Retina (tissue), 1 donor: Measurements from ENCODE around the gene DHPS.
"Not testable (repeated sequence)": the region's sequence is repeated elsewhere in the genome, so short reads cannot be mapped to it uniquely, and the experiment has no call there.

Experiments used
- DNase-seq: peaks from one replicate; pipeline ENCODE4 v3.0.0-alpha.2; 2016

The DHPS gene

GRCh38 chr19:12670159-12670928, 11.3 kb downstream of the DHPS start:
- DNase-seq = no peak

DNA sequence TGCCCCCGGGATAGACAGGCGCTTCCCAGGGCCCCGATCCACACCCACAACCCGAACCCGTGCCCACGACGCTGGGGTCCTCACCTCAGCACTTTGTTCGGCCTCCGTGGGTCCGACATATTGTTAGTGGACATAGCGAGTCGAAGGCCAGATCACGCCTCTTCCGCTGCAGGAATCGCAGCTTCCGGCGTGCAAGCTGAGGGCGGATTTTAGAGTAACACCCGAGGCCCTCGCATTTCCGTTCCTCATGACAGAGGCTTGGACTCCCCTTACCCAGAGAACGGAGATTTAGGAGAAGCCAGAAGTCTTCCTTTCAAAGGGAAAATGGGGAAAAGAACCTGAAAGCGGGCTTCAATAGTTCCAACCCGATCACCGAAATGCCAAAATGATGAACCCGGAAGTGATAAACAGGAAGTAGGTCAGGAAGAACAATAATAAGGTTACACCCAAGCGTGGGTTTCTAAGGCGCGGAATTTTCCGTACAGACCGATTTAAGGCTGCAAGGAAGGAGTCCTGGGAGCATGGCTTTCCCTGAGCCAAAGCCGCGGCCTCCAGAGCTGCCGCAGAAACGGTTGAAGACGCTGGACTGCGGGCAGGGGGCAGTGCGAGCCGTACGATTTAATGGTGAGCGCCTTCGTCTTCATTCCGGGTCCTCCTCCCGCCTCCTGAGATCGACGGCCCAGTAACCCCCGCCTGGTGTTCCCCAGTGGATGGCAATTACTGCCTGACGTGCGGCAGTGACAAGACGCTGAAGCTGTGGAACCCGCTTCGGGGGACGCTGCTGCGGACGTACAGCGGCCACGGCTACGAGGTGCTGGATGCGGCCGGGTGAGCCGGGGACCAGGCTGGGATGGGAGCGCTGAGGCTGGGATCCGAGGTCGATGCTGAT, 12.2 kb downstream of the DHPS start:
- DNase-seq = peak; percentile 97

DNA sequence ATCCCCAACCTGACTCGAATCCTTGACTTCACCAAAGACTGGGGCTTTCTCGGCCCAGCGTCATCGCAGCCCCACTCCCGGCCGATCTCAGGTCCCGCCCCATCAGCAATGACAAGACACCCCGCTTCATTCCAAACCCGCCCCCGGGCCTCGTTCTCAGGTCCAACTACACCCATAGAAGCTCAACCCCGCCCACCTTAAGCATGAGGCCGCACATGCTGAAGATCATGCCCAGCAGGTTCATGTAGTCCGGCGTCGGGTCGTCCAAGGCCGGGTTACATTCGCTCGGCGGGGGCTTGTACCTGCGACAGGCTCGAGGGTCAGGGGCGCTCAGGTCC, 12.8 kb downstream of the DHPS start:
- no peak for DNase-seq

DNA sequence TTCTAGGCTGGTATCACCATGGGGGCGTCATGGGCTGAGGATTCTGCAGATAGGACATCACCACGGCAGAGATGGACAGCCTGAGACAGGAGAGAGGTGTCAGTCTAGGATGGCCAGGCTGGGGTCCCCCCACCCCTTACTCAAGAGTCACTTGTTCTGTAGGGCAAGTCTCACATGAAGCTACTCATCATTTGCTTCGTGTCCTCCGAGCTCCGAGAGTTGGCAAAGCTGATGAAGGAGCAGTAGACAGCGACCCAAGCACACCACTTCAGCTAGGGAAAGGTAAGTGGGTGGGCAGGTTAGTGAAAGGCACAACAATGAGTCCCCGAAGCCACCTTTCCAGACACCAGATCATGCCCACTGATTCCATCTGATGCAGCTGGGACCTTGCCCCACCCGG, 13.3 kb downstream of the DHPS start:
- DNase-seq = no peak

GRCh38 chr19:12667731-12668302, 13.9 kb downstream of the DHPS start:
- DNase-seq = no peak

DNA sequence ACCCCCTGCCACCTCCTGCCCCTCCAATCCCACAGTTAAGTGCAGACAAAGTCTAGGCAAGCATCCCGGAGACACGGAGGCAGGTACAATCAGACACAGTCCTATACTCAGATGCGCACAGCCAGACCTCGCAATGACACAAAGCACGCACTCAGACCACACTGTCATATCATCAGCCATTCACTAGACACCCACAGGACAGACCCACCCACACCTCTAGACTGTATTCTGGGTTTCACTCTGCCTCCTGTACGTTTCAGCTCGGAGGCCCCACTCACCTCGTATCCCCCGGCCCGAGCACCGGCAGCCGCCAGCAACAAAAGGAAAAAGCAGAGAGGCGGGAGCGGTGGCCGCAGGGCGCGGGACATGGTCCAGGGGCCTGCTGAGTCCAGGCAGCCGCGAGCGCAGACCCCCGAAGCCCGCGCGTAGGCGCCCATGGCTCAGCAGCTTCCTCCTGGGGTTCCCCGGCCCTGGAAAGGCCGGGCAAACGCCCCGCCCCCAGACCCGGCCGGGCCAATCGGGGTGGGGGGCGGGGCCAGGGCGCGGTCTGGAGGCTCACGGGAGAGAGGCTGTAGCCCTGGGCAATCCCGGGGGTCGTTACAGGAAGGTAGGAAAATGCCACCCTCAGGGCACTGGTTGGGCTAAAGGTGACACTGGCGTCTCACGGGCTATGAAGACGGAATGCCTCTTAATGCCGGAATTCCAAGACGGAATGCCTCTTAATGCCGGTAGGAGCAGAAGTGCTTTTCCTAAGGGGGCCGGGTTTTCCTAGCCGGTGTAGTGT, 15.2 kb downstream of the DHPS start, which contains the start of the genes MAN2B1 and WDR83:
Gene MAN2B1 (minus strand): TSS at position 478 of the 784 bp plus-strand sequence. CDS start 41 bp downstream, at position 437.
Gene WDR83 (plus strand): TSS at position 543 of the 784 bp plus-strand sequence. CDS start 2,984 bp downstream, outside the sequence.
- peak; percentile 93 for DNase-seq

DNA sequence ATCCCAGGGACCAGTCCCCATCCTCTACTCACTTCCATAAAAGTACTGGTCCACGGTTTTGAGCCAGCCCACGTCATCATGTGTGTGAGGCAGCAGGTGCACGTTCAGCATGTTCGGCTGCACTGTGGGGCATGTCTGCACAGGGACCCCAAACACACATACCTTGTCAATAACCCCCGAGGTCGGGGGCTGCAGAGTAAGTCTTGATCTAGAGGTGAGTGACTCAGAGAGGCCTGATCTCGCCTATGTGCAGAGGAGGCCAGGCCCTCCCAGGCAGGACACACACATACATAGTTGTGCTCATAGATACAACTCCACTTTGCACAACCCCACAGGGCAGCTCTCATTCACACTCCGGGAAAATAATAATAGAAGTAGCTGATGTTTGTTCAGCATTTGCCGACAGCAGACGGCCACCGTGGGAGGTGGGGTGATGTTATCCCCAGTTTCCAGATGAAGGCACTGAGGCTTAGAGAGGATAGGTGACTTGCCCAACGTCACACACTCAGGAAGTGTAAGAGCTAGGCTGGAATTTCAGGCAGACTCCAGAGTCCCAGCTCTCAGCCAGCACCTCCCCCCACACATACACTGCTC, 15.9 kb downstream of the DHPS start:
- DNase-seq = no peak

DNA sequence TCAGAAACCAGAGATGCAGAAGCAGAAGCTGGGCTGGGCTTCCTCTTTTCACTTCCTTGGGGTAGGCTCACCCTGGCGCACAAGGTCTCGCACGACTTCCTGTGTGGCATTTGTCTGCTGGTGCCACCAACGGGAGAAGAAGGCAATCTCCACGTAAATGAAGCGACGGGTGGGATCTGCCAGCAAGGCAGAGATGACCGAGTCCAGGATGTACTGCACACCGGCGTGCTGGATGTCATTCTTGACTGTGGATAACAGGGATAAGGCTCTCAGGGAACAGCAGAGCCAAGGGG, 16.5 kb downstream of the DHPS start:
- no peak for DNase-seq

DNA sequence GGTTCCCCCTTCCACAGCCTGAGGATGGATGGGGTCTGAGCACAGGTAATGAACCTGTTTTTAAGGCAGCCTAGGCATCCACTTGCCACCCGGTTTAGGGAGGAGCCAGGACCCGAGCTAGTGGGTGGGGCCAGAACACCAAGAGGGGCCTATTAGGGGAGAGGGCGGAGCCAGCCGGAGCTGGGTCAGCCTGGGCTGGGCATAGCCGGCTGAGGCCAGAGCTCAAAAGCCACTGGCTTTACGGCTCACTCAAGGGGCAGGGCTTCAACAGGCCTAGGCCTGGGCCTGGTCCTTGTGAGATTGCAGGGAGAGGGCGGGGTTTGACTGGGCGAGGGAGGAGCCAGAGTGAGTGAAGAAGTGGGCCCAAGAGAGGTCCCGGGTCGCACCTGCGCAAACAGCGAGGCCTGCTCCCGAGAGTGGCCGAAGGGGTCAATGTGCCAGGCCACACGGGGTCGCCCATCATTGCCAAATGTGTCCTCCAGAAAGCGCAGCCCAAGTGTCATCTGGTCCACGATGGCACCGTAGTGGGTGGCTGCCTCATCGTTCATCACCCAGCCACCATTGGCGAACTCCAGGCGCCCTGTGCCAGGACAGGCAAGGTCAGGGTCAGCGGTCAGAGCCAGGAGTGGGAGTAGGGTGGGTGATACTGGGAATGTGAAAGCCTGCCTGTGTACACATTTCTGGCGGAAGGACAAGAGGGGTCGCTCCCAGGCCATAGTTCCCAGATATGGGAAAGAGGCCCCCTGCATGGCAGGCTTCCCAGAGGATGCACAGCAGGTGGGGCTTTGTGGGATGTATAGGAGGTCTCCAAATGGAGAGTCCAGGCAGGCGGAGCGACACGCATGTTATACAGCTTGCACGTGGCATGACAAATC, 17.0 kb downstream of the DHPS start:
- no peak for DNase-seq

DNA sequence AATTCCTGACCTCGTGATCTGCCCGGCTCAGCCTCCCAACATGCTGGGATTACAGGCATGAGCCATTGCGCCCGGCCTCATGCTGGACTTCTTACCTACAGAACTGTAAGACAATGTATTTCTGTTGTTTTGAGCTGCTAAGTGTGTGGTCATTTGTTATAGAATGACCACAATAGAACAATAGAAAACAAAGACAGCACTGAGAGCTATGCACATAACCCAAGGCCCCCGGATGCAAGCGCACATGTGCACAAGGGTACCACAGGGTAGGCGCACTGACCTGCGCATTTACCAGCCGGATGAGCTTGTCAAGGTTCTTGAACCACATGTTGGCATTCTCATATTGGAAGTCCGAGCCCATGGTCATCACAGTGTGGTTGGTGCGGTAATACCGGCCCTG, 20.7 kb downstream of the DHPS start:
- DNase-seq = no peak

DNA sequence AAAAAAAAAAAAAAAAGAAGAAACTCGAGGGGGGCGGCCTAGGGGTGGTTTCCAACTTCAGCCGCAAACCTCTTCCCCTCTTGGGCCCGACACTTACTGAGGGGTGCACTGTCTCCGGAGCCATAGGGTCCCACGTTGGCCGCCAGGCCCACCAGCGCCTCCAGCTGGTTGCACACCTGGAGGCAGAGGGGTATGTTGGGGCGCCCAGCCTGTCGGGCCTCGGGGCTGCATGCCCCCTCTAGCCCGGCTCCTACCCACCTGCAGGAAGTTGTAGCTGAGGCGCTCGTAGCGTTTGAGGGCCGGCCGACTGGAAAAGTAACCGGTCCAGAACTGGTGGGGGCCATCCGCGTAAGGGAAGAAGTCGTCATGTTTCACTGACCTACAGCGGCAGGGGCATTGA, 23.7 kb downstream of the DHPS start:
- DNase-seq = no peak

DNA sequence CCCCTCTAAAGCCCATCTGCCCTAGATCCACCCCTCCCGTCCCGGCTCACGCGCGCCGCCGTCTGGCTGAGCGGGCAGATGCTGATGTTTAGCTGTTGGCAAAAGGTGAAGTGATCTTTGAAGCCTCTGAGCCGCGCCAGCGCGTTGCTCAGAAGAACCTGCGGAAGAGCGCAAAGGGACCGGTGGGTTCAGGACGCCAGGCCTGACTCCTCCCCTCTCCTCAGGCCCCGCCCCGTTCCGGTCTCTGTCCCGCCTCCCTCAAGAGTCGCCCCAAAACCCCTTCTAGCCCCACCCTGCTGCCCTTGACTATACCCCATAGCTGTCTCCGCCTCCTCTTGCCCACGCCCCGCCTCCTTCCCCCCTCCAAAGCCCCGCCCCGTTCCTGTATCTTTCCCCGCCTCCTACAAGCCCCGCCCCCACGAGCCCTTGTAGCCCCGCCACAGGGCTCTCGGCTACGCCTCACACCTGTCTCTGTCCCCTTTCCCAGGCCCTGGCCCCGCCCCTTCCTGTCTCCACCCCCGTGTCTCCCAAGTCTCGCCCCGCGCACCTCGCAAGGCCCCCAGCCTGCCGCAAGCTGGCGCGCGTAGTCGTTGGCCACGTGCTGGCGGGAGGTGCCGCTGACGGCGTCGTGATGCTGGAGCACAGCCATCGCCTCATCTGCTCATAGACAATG, 24.6 kb downstream of the DHPS start:
- no peak for DNase-seq

DNA sequence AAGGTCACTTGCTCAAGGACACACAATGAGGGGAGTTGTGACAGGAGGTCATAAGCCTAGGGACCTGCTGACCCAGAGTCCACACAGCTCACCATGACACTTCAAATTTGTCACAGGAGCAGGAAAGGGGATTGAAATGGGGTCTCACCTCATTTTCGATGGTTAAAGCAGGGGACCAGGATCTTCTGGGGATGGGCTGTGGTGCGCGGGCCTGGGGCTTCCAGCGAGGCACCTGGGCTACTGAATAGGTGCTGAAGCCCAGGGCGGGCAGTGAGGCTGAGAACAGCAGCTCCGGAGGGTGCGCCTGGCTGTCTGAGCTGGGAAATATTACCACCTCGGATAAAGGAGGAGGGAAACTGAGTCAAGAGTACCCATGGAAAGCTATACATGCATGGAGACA, 26.1 kb downstream of the DHPS start:
- DNase-seq = no peak

DNA sequence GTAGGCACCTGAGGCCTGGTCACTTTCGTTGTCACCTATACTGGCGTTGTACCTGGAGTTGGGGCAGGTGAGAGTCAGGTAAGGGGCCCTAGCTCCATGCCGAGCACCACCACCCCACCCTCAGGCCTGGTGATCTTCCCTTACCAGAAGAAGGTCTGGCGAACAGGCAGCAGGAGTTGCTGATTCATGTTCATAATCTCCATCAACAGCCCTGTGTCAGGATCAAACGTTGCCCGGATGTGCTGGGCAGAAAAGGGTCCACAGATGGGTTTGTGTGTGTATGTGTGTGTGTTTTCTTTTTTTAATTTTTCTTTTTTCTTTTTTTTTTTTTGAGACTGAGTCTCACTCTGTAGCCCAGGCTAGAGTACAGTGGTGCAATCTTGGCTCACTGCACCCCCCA, 29.5 kb downstream of the DHPS start:
- DNase-seq = no peak

DNA sequence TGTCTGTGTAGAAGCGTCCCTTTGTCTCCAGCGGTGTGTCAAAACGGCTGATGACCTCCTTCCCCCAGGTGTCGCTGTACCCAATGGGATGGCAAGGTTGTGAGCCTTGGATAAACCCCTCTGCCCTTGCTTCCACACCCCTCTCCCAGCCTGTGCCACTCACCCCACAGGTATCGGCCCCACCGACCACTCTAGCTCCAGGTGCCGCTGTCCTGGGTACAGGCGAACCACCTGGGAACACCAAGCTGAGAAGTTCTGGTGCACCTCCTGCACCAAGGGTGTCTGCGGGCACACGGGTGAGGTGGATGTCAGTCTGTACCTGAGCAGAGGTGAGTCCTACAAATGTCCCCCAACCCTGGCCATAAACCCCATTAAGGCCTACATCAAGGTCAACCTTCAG, 31.7 kb downstream of the DHPS start:
- no peak for DNase-seq

GRCh38 chr19:12648088-12648487, 33.6 kb downstream of the DHPS start:
- DNase-seq = peak; percentile 44

DNA sequence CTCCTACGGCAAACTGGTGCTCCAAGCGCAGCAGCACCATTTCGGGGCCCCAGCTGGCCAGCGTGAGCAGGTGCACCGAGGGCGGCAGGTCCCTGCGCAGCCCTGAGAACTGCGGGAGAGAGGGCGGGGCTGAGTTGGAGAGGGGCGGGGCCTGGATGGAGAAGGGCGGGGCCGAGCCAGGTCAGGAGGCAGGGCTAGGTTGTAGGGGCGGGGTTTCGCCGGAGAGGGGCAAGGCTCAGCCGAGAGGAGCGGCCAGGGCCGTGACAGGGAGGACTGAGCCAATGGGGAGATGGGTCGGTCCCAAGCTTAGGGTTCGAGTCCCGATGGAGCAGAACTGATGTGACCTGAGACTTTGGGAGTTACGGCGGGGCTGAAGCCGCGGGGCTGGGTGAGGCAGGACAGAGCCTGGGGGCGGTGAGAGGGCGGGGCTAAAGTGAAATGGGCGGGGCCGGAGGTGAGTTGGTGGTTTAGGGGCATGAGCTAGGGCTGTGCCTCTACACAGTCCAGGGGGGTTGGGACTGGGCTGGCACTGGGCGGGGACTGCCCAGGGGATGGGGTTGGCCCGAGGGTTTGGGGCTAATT, 34.1 kb downstream of the DHPS start:
- DNase-seq = peak; percentile 56

DNA sequence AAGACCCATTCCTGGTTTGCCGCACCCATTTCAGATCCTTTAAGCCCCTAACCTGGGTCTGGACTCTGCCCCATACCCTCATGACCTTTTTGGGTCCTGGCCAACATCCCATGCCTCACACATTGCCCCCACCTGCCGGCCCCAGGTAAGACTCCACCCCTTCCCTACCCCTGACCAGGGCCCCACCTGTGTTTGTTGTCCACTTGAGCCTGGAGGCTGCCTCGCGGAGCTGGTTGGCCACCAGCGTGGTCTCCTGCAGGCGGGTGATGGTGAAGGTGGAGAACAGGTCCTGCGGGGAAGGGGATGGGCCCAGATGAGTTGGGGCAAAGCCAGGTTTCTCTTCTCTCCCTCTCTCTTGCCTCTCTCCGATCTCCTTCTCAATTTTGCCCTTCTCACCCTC, 34.6 kb downstream of the DHPS start:
- no peak for DNase-seq

DNA sequence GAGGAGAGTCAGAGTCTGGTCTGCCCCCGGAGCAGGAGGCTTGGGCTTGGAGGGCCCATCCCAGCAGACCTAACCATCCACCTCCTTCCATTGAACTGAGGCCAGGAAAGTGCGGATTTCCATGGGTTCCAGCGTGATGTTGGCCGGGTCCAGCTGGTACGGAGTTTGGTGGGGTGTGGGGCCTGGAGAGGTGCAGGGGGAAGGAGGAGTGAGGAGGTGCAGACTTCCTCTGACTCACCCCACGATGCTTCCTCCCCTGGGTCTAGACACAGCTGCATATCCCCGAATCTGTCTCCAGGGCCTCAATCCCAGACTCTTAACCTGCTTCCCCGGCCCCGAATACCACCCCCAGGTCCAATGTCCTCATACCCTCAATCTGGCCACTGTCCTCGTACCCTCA, 35.1 kb downstream of the DHPS start:
- no peak for DNase-seq

- DNase-seq = not testable (repeated sequence)
These were observed 38.0 kb downstream of the DHPS start for GRCh38 chr19:12643716-12644115.

GRCh38 chr19:12642506-12642905, 39.2 kb downstream of the DHPS start:
- no peak for DNase-seq
